HG03060 (cell line): Measurements from ENCODE around the gene XPO6.

Experiments
- ATAC-seq: cut with Tn5 transposase; IDR thresholded peaks from one replicate; pipeline ENCODE4 v1.9.1; 2021; ENCODE audit warnings: low read depth, moderate number of reproducible peaks; ENCODE audit not compliant: unreplicated experiment

XPO6 gene

GRCh38 chr16:28184625-28185024 is 27.1 kb downstream of the XPO6 start:
- no peak for ATAC-seq

DNA sequence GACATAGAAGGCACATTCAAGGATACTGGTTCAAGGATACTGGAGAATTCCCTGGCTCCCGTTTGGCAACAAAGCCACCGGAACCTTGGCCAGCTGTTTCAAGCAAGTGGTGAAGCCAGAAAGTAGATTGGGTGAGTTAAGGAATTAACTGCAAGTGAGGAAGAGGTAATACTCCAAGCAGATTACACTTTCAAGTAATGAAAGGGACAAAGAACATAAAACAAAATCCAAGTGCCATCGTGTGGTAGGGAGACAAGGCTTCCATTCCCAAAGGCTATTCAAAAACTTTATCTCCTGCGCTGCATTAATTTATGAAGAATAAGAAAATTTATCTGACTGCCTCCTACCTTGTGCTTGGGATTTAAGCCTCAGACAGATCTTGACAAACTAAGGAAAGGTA is 27.8 kb downstream of the XPO6 start:
- ATAC-seq = no peak

GRCh38 chr16:28183484-28183883 is 28.3 kb downstream of the XPO6 start:
- no peak for ATAC-seq

DNA sequence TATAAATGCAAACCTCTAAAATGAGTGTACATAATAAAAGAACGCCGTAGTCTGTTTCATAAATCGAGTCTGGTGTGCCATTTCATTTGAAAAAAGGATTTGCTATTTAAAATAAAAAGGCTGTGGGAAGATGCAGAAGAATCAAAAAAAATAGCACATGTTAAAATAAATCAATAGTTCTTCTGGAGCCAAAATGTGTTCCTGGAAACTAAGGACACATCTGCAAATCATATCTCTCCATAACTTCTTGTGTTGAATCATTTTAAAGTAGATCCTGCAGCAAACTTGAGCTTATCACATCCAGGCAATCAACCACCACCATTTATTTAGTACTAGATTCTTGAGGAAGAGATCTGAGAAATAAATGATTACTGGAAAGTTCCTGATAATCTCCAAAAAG is 29.0 kb downstream of the XPO6 start:
- ATAC-seq = no peak

GRCh38 chr16:28182183-28182582 is 29.6 kb downstream of the XPO6 start:
- ATAC-seq = no peak

GRCh38 chr16:28181515-28181914 is 30.2 kb downstream of the XPO6 start:
- no peak for ATAC-seq

GRCh38 chr16:28180655-28181460 is 30.9 kb downstream of the XPO6 start:
- no peak for ATAC-seq

DNA sequence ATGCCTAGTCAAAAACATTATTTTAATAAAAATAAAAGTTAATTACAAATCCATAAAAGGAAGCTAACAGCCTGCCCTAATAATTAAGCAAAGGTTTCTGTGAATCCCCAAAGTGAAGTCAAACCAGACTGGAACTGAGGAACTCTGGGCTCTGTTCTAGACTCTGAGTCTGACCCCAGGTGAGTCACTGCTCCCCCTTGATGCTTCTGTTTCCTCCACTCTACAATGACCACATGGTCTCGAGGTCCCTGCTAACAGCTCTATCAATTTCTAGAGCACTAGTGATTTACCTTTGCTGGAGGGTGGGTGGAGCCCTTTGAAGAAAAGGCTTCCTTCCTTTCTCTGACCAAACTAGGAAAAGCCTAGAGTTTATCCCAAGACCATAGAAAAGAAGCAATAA is 32.4 kb downstream of the XPO6 start:
- ATAC-seq = no peak

DNA sequence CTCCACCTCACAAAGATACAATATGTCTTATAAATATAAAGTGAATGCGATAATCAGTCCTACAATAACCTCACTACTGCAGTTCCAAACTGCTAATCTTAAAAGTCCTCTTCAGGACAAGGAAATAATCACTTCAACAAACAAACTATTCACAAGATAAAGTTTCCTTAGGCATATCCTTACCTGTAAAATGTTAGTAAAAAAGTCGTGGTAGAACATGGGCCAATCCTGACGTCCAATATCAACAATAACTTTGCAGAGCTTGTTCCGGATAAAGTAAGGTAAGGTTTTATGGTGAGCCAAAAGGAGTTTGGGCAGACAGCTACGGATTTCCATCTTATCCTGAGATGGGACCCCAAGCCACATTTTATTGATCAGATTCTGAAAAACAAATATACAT is 36.0 kb downstream of the XPO6 start:
- no peak for ATAC-seq

DNA sequence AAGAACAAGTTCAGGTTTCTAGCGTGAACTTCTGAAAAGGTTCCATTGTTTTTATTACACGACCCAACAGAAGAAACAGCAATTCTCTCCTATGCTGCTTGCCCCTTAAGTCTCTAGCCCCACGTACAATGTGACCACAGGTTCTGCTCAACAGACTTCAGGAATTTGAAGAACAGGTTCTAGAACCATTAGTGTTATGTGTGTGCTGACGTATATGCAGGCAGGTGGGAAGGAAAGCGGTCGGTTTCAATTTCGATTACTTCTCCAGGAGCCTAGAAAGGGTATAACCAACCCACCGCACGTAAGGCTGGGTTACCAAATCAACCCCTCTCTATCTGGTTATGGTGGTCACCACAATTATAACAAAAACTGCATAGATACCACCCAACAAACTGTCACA is 39.4 kb downstream of the XPO6 start:
- ATAC-seq = no peak

- ATAC-seq = no peak
Observed at GRCh38 chr16:28171816-28172215, 39.9 kb downstream of the XPO6 start.

DNA sequence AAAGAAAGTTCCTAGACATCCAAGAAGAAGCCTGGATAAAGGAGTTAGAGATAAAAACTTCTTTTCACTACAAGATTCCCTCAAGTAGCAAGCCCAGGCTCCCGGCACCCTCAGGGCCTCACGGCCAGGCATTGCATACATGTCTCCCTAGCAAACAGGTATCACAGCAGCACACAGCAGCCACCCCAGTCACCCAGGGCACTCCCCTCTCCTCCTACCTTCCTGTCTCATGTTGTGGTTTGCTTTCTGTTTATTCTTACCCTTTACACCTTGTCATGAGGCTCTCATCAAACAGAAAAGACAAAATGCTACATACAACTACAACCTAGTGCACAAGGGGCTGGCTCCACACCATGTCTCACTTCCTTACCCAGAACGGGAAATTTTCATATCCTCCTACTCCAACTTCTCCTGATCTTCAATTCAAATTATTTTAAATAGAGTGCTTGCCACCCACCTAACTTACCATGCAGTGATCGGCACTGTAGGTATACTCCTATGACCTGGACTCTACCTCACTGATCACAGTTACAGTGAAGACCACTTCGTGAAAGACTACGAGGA is 42.7 kb downstream of the XPO6 start:
- no peak for ATAC-seq

DNA sequence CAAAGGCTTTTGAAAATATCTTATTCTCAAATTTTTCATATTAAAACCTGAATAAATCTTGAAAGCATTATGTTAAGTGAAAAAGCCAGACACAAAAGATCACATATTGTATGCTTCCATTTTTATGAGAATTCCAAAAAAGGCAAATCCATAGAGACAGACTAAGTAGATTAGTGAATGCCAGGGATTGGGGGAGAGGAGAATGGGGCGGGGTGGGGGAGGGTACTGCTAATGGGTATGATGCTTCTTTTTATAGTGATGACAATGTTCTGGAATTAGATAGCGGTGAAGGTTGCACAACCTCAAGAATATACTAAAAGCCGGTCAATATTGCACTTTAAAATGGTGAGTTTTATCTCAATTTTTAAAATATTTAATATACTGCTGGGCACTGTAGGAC is 44.0 kb downstream of the XPO6 start:
- no peak for ATAC-seq

GRCh38 chr16:28167221-28167620 is 44.5 kb downstream of the XPO6 start:
- no peak for ATAC-seq

DNA sequence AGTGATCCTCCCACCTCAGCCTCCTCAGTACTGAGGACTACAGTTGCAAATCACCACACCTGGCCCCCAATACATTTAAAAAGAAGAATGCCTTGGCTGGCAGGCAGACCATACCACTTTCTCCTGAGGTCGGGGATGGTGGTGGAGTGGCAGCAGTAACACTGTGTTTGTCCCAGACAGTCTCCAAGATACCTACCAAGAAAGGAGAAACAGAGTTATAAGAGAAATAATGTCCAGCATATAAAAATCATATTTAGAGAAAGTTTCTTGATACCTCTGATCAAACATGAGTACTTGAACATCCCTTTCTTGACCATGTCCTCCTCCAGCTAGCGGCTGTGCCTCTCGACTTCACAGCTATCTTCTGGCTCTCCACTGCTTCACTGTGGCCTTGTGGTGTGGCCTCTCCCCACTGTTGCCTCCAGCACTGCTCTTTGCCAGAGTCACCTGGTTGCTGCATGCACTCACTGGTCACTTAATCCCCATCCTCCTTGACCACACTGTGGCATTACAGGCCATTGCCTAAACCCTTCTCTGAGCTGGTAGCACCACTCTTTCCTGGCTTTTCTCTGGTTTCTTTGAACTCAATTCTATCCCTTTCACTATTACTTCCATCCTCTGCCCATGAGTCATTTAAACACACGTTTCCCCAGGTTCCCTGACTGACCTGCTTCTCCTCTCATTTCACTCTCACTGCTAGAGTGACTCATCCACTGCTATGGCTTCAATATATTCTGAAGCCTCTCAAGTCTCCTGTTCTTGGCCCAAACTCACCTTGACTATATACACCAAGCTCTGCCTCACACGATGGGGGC is 45.2 kb downstream of the XPO6 start:
- no peak for ATAC-seq

- no peak for ATAC-seq
Observed at GRCh38 chr16:28165598-28165997, 46.2 kb downstream of the XPO6 start.

DNA sequence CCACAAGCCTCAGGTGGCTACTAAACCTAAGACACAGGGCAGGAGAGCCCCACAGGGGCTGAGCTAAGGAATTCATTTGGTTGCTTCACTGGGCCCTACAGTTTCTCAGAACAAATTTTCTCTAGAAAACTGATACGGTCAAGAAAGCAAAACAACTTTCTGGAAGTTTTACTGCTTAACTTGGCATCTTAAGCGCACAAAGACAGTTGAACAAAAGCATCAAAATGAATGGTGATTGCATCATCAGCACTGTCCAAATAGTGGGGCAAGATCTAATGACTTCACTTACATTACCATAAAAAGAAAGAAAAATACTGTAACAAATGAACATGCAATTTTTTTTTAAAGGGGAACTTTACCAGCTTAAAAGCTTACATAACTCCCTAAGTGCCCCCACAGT is 47.6 kb downstream of the XPO6 start:
- ATAC-seq = no peak

GRCh38 chr16:28163699-28164098 is 48.1 kb downstream of the XPO6 start:
- ATAC-seq = no peak

DNA sequence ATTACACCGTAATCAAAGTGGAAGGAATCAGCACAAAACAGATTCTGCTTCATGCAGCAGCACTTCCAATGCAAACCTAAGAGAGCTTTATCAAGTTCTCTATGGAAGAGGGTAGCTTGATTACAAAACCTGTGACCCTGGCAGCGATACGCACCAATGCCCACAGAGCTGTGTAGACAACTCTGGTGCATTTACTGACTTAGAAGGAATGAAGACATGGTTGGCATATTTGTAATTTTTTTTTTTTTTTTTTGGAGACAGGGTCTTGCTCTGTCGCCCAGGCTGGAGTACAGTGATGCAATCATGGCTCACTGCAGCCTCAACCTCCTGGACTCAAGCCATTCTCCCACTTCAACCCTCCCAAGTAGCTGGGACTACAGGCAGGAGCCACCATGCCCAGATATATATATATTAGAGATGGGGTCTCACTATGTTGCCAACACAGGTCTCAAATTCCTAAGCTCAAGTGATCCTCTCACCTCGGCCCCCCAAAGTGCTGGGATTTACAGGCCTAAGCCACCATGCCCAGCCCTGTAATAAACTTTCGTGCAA is 49.4 kb downstream of the XPO6 start:
- no peak for ATAC-seq

DNA sequence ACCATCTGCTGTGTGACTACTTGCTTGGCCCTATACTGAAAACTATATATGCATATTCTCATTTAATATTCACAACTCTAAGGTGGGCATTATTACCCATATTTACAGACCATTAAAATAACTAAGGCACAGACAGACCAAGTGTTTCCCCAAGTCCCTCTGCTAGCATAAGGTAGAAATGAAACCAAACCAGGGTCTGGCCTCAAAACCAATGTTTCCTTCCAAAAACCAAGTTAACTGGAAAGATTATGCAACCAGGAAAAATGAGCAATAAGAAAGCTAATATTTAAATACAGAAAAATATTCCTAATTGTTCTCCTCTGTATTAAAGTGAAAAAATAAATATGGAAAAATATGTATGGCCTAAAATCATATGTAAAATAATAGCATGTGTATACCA is 50.1 kb downstream of the XPO6 start:
- ATAC-seq = no peak

DNA sequence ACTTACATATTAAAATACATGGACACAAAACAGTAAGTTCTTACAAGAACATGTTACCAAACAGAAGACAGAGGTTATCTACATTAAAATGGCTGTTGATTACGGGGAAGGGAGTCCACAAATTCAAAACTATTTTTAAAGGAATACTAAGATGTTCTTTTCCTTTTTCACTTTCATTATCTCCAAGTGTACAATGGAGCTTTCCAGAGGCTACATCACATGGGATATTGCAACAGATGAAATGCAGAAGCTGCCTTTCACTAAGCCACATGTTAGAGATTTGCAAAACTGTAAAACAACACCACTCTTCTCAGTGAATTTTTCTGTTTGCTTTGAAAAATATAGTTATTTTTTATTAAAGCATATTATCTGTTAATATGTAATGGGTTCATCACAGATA is 53.6 kb downstream of the XPO6 start:
- ATAC-seq = no peak
